Testis (tissue), 3 donors: ENCODE data around the gene KRT12. TPM values are rescaled to one million over a fixed set of nuclear protein-coding genes. Genes with fewer than 3 reads are reported as not detected.
"Not testable (repeated sequence)": the region's sequence is repeated elsewhere in the genome, so short reads cannot be mapped to it uniquely, and the experiment has no call there.

Experiments used
- DNase-seq: peaks from one replicate; pipeline ENCODE4 v3.0.0-alpha.2; 2019
- H3K27ac ChIP-seq, 2 donors: fragments of 200-600 bp; sonication (generic); one replicate each; pipeline ENCODE4 v1.5.1; 2019
- H3K27me3 ChIP-seq: fragments of 200-600 bp; sonication (generic); one replicate; pipeline ENCODE4 v1.5.1; 2019
- H3K36me3 ChIP-seq: fragments of 200-600 bp; sonication (generic); one replicate; pipeline ENCODE4 v1.5.1; 2017; ENCODE audit warnings: low read depth; ENCODE audit errors: missing control alignments
- H3K4me1 ChIP-seq: fragments of 200-600 bp; sonication (generic); one replicate; pipeline ENCODE4 v1.5.1; 2019
- H3K4me3 ChIP-seq, 2 donors: fragments of 200-600 bp; sonication (generic); one replicate each; pipeline ENCODE4 v1.5.1; 2017 to 2019
- H3K9me3 ChIP-seq: fragments of 200-600 bp; sonication (generic); one replicate; pipeline ENCODE4 v1.5.1; 2017
- POLR2A ChIP-seq: fragments of 450-650 bp; IDR thresholded peaks from one replicate; pipeline ENCODE4 v1.6.1; 2017; ENCODE audit warnings: antibody characterized with exemption, mild to moderate bottlenecking, moderate library complexity
- WGBS, 2 donors: methylation state at CpG; one replicate each; pipeline ENCODE4 v1.1.5; 2018; 5-methylcytosine and 5-hydroxymethylcytosine counted together
- intact Hi-C: fragments of 100-400 bp; cut with DNase I; formaldehyde crosslinking; loops from one replicate; pipeline ENCODE4 v1.15.1; 2023; ENCODE audit warnings: low total_unique reads
- polyA plus RNA-seq: library from polyadenylated mRNA; stranded (reverse); fragments of 350-450 nt; fragmentation: Illumina TruSeq; extraction: RNeasy Lipid Tissue Mini Kit (QIAGEN cat#74804); gene quantifications from one replicate; pipeline ENCODE4 v1.2.3, GENCODE V29; 2014; ENCODE audit warnings: low read depth, low replicate concordance; ENCODE audit not compliant: insufficient read depth
- total RNA-seq, 2 donors: library from RNA; depleted of rRNA; stranded (reverse); fragments of >200 nt; gene quantifications; one replicate each; pipeline ENCODE4 v1.2.3, GENCODE V29; 2016
- TF ChIP-seq, protein P1 (sequence below), 3 experiments: fragments of 450-650 bp in 2 of 3; fragments of 200-600 bp in 1 of 3; sonication (generic) in 1 of 3; IDR thresholded peaks; one replicate each; pipeline ENCODE4 v1.5.1; 2016 to 2019; ENCODE audit warnings: antibody characterized with exemption in 3 of 3, mild to moderate bottlenecking in 2 of 3, moderate library complexity in 1 of 3

The KRT12 gene
- total and polyA plus RNA-seq, 3 donors from 2014 or later = 0.26 to 0.68 (median 0.63) TPM

DNA sequence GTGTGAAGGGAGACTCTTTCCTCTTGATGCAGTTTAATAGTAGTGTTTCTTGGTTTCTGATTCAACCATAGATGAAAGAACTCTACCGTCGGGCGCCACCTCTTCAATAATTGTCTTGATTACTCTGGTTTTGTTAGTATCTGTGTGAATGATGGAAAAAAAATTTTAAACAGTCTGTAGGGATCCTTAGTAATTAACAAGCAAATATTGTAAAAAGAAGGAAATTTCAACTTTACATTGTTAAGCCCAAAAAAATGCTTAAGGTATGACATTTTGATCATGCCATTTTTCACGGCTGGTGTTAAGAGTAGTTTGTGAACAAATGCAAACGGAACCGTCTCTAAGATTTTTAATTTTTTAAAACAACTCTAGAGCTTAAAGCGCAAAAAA, 48.7 kb downstream of the KRT12 start:
- DNase-seq = no peak
- WGBS, 2 donors = 9 to 14% methylated on average over 7 of the region's 7 CpGs
- H3K4me1 ChIP-seq = peaks cover 37% of the 10 kb centered on the region
- no peaks in the 10 kb centered on the region for H3K9me3 ChIP-seq
- intact Hi-C loops = no loop called here
- H3K36me3 ChIP-seq = no peaks in the 10 kb centered on the region
- H3K27me3 ChIP-seq = no peaks in the 10 kb centered on the region
- peak overlapping the region; percentile 84 to 97 for H3K27ac ChIP-seq
- H3K4me3 ChIP-seq = peak overlapping the region; percentile 67 to 85
- TF ChIP-seq, protein P1, sequence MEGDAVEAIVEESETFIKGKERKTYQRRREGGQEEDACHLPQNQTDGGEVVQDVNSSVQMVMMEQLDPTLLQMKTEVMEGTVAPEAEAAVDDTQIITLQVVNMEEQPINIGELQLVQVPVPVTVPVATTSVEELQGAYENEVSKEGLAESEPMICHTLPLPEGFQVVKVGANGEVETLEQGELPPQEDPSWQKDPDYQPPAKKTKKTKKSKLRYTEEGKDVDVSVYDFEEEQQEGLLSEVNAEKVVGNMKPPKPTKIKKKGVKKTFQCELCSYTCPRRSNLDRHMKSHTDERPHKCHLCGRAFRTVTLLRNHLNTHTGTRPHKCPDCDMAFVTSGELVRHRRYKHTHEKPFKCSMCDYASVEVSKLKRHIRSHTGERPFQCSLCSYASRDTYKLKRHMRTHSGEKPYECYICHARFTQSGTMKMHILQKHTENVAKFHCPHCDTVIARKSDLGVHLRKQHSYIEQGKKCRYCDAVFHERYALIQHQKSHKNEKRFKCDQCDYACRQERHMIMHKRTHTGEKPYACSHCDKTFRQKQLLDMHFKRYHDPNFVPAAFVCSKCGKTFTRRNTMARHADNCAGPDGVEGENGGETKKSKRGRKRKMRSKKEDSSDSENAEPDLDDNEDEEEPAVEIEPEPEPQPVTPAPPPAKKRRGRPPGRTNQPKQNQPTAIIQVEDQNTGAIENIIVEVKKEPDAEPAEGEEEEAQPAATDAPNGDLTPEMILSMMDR (IDR thresholded peaks at IDR 0.05) = no peak
- no peak for TF ChIP-seq POLR2A

DNA sequence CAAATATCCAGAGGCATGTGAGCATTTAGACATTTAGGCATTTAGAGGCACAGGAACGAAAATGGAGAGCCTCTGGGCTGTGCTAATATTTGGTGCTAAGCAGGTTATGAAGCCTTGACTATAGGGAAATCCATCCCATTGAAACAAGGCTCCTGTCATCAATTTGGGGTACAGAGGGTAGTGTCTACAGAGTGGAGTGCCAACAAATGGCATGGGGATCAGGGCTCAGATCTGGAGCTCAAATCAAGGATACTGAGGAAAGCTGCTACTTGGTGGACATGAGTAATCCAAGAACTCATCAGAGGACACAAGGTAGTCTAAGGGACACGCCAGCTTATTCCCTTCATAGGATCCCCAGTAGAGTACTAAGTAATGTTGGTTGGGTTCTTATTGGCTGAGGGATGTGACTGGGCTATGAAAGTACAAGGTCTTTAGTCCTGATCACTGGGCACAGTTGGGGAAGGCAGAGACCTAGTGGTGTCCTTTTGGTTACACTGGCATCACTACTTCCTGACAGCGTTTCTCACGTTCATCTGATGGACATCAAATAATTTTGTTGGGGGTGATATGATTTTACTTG, 49.8 kb downstream of the KRT12 start:
- Histone ChIP-seq H3K27me3 (no peaks in the 10 kb centered on the region), H3K36me3 (no peaks in the 10 kb centered on the region), H3K4me1 (peaks cover 31% of the 10 kb centered on the region), H3K27ac (no peak overlapping the region), H3K4me3 (no peak overlapping the region), H3K9me3 (no peaks in the 10 kb centered on the region)
- no peak for TF ChIP-seq POLR2A
- TF ChIP-seq, protein P1 (IDR thresholded peaks at IDR 0.05) = no peak
- no peak for DNase-seq
- WGBS, 2 donors = 91% methylated on average over 4 of the region's 4 CpGs
- intact Hi-C loops = no loop called here

DNA sequence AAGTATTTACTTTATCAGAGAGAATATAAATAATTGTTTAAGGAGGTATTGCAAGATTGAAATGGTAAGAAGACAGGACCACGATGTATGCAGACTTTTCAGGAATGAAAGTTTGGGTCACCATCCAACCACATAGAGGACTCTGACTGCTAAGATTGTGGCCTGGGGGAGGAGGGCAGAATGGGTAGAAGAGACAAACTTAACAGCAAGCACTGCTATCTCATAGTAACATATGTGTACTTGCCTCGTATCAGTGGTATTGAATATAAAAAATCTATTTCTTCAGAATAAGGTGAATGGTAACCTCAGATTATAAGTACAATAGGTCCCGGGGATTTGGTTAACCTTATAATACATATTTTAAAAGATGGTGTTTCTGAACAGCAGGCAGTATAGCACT, 50.5 kb downstream of the KRT12 start:
- TF ChIP-seq, protein P1 (IDR thresholded peaks at IDR 0.05) = no peak
- TF ChIP-seq POLR2A = no peak
- no peak for DNase-seq
- H3K27ac ChIP-seq = no peak overlapping the region
- no peaks in the 10 kb centered on the region for H3K36me3 ChIP-seq
- H3K4me3 ChIP-seq = no peak overlapping the region
- H3K9me3 ChIP-seq = no peaks in the 10 kb centered on the region
- intact Hi-C loops = no loop called here
- peaks cover 25% of the 10 kb centered on the region for H3K4me1 ChIP-seq
- WGBS, 2 donors = 82 to 92% methylated on average over 3 of the region's 3 CpGs
- no peaks in the 10 kb centered on the region for H3K27me3 ChIP-seq

DNA sequence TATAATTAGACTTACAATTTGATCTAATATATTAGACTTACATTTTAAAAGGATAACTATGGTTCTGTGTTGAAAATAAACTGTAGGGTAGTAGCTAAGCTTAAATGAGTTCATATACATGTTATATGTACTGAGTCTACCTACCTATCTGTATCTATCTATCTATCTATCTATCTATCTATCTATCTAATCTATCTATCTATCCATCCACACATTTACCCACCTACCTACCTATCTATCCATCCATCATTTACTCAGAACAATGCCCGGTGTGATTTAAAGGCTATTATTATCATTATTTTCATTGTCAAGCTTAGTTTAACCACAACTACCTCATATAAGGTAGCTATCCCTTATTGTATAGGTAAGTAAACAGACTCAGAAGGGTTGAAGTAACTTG, 51.6 kb downstream of the KRT12 start:
- Histone ChIP-seq H3K27me3 (no peaks in the 10 kb centered on the region), H3K27ac (no peak overlapping the region), H3K4me1 (peaks cover 13% of the 10 kb centered on the region), H3K36me3 (no peaks in the 10 kb centered on the region), H3K4me3 (no peak overlapping the region), H3K9me3 (no peaks in the 10 kb centered on the region)
- WGBS, 2 donors = 92 to 93% methylated on average over 1 of the region's 1 CpG
- intact Hi-C loops = no loop called here
- TF ChIP-seq, protein P1 (IDR thresholded peaks at IDR 0.05) = no peak
- TF ChIP-seq POLR2A = no peak
- no peak for DNase-seq

DNA sequence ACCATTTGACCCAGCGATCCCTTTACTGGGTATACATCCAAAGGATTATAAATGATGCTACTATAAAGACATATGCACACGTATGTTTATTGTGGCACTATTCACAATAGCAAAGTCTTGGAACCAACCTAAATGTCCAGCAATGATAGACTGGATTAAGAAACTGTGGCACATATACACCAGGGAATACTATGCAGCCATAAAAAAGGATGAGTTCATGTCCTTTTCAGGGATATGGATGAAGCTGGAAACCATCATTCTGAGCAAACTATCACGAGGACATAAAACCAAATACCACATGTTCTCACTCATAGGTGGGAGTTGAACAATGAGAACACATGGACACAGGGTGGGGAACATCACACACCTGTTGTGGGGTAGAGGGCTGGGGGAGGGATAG, 52.4 kb downstream of the KRT12 start:
- H3K27ac ChIP-seq, DNase-seq, H3K36me3 ChIP-seq, intact Hi-C loops, H3K9me3 ChIP-seq, H3K4me3 ChIP-seq, H3K27me3 ChIP-seq: not testable (repeated sequence)
- whole genome bisulfite sequencing, 2 donors = 89 to 90% methylated on average over 3 of the region's 3 CpGs
- H3K4me1 ChIP-seq = peaks cover 10% of the 10 kb centered on the region
